HepG2 (cell line): ENCODE results near the gene MLN. TPM values are rescaled to one million over a fixed set of nuclear protein-coding genes. Genes with fewer than 3 reads are reported as not detected.
A peak's percentile ranks its signal among the peaks of the same experiment; 100 is the strongest.

Experiments used
- ARID4A ChIP-seq: sonication (generic); formaldehyde crosslinking; IDR thresholded peaks from 2 replicates; pipeline ENCODE4 v1.5.0; 2020; ENCODE audit warnings: mild to moderate bottlenecking, missing genetic modification reagents, borderline replicate concordance
- CBFB ChIP-seq: sonication (generic); formaldehyde crosslinking; IDR thresholded peaks from 2 replicates; pipeline ENCODE4 v1.4.0; 2020; ENCODE audit warnings: missing genetic modification reagents
- DMAP1 ChIP-seq: IDR thresholded peaks from 2 replicates; pipeline ENCODE4 v1.6.1; 2016
- EHMT2 ChIP-seq: fragments of 200-600 bp; sonication (generic); IDR thresholded peaks from 2 replicates; pipeline ENCODE4 v1.7.0; 2017; ENCODE audit warnings: antibody characterized with exemption, low read depth, low read length, borderline replicate concordance
- ESRRA ChIP-seq: sonication (generic); formaldehyde crosslinking; IDR thresholded peaks from 2 replicates; pipeline ENCODE4 v1.5.1; 2020; ENCODE audit warnings: mild to moderate bottlenecking, low read depth, missing genetic modification reagents
- FOXK1 ChIP-seq: sonication (generic); formaldehyde crosslinking; IDR thresholded peaks from 2 replicates; pipeline ENCODE4 v1.4.0; 2020; ENCODE audit warnings: low read depth, missing genetic modification reagents, borderline replicate concordance
- KLF12 ChIP-seq: sonication (generic); formaldehyde crosslinking; IDR thresholded peaks from 2 replicates; pipeline ENCODE4 v1.4.0; 2020; ENCODE audit warnings: missing genetic modification reagents, borderline replicate concordance
- MIER2 ChIP-seq: IDR thresholded peaks from 2 replicates; pipeline ENCODE4 v1.6.1; 2016; ENCODE audit warnings: missing biosample characterization, missing genetic modification reagents
- PCBP1 ChIP-seq: fragments of 200-400 bp; formaldehyde crosslinking; IDR thresholded peaks from 2 replicates; pipeline ENCODE4 v1.6.1; 2017; ENCODE audit warnings: mild to moderate bottlenecking, low read depth, low read length, borderline replicate concordance
- PHF5A ChIP-seq: IDR thresholded peaks from one replicate; pipeline ENCODE4 v1.6.1; 2018; ENCODE audit warnings: low read depth, missing genetic modification reagents; ENCODE audit not compliant: unreplicated experiment
- POLR2AphosphoS5 ChIP-seq: IDR thresholded peaks from 2 replicates; pipeline ENCODE4 v1.6.1; 2012; ENCODE audit warnings: low read depth, low read length
- RXRA ChIP-seq: sonication (generic); formaldehyde crosslinking; IDR thresholded peaks from 2 replicates; pipeline ENCODE4 v1.5.1; 2020; ENCODE audit warnings: missing genetic modification reagents
- SALL2 ChIP-seq: sonication (generic); formaldehyde crosslinking; IDR thresholded peaks from 2 replicates; pipeline ENCODE4 v1.8.1; 2023; ENCODE audit warnings: mild to moderate bottlenecking, missing genetic modification reagents, inconsistent platforms
- SNAPC2 ChIP-seq: sonication (generic); formaldehyde crosslinking; IDR thresholded peaks from 2 replicates; pipeline ENCODE4 v1.8.1; 2022; ENCODE audit warnings: mild to moderate bottlenecking, missing genetic modification reagents
- YEATS4 ChIP-seq: sonication (generic); formaldehyde crosslinking; IDR thresholded peaks from 2 replicates; pipeline ENCODE4 v1.4.0; 2020; ENCODE audit warnings: missing genetic modification reagents, borderline replicate concordance
- ZBTB21 ChIP-seq: sonication (generic); formaldehyde crosslinking; IDR thresholded peaks from 2 replicates; pipeline ENCODE4 v1.4.0; 2020; ENCODE audit warnings: missing genetic modification reagents
- ZNF350 ChIP-seq: sonication (generic); formaldehyde crosslinking; IDR thresholded peaks from 2 replicates; pipeline ENCODE4 v1.4.0; 2020; ENCODE audit warnings: mild to moderate bottlenecking, low read depth, missing genetic modification reagents, borderline replicate concordance
- ZNF512B ChIP-seq: sonication (generic); formaldehyde crosslinking; IDR thresholded peaks from 2 replicates; pipeline ENCODE4 v1.5.1; 2020; ENCODE audit warnings: missing genetic modification reagents, mild to moderate bottlenecking, borderline replicate concordance
- ZNF619 ChIP-seq: sonication (generic); formaldehyde crosslinking; IDR thresholded peaks from 2 replicates; pipeline ENCODE4 v1.4.0; 2020; ENCODE audit warnings: mild to moderate bottlenecking, missing genetic modification reagents
- ZNF652 ChIP-seq: IDR thresholded peaks from 2 replicates; pipeline ENCODE4 v1.6.1; 2016; ENCODE audit warnings: low read depth, borderline replicate concordance
- ZNF781 ChIP-seq: sonication (generic); formaldehyde crosslinking; IDR thresholded peaks from 2 replicates; pipeline ENCODE4 v1.5.1; 2020; ENCODE audit warnings: borderline replicate concordance, mild to moderate bottlenecking, missing genetic modification reagents; ENCODE audit errors: not compliant biosample characterization
- polyA plus RNA-seq, 8 experiments: library from polyadenylated mRNA; depleted of rRNA in 3 of 8; stranded (reverse) in 7 of 8; unstranded in 1 of 8; fragments of >200 nt; fragmentation: Illumina TruSeq in 4 of 8; extraction: Trizol in 4 of 8; gene quantifications; 2 replicates each; pipeline versions ENCODE4 v1.2.1 to v1.2.3, GENCODE V29; 2011 to 2016; ENCODE audit warnings: low read depth in 4 of 8, missing spikeins in 1 of 8, mixed read lengths in 1 of 8; ENCODE audit not compliant: insufficient read depth in 1 of 8
- total RNA-seq, 5 experiments: library from RNA; depleted of rRNA; stranded (reverse); fragments of >200 nt; fragmentation: Illumina TruSeq; extraction: Trizol; gene quantifications; 2 replicates each; pipeline ENCODE4 v1.2.3, GENCODE V29; 2016; ENCODE audit warnings: low read depth in 1 of 5
- TF ChIP-seq, protein P1 (sequence below): sonication (generic); formaldehyde crosslinking; IDR thresholded peaks from 2 replicates; pipeline ENCODE4 v1.4.0; 2020; ENCODE audit warnings: mild to moderate bottlenecking, missing genetic modification reagents

Gene MLN
- total and polyA plus RNA-seq, 2 of the 13 experiments (the other 11 are each of a cell fraction or from before 2014, with no cell fraction given), result not detected

GRCh38 chr6:33761922-33762629 is 41.7 kb downstream of the MLN start (continued):
- TF ChIP-seq, protein P1, sequence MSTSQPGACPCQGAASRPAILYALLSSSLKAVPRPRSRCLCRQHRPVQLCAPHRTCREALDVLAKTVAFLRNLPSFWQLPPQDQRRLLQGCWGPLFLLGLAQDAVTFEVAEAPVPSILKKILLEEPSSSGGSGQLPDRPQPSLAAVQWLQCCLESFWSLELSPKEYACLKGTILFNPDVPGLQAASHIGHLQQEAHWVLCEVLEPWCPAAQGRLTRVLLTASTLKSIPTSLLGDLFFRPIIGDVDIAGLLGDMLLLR (CRISPR knock-in tag), result 0 out of 2 replicates have a peak, but pooled peaks have one; percentile 35
- TF ChIP-seq ZNF781, result peak; percentile 83
- TF ChIP-seq EHMT2, result no peak
- peak; percentile 46; the same call in 1 of the 2 replicates for TF ChIP-seq CBFB
- no peak; the same call in 1 of the 2 replicates for TF ChIP-seq SNAPC2 (CRISPR knock-in tag)
- peak; percentile 98; the same call in 1 of the 2 replicates for TF ChIP-seq ZNF512B (CRISPR knock-in tag)
- peak; percentile 92 for TF ChIP-seq ZNF350 (CRISPR knock-in tag)
- peak; percentile 55; the same call in 1 of the 2 replicates for TF ChIP-seq MIER2 (CRISPR knock-in tag)
- TF ChIP-seq RXRA (CRISPR knock-in tag), result peak; percentile 100
- TF ChIP-seq PHF5A, result peak; percentile 61
- peak; percentile 57; the same call in 1 of the 2 replicates for TF ChIP-seq YEATS4 (CRISPR knock-in tag)
- peak; percentile 80; the same call in 1 of the 2 replicates for TF ChIP-seq ARID4A (CRISPR knock-in tag)
- 0 out of 2 replicates have a peak, but pooled peaks have one; percentile 23 for TF ChIP-seq ZNF652 (CRISPR knock-in tag)
- TF ChIP-seq SALL2, result peak; percentile 97
- TF ChIP-seq POLR2AphosphoS5, result no peak
- peak; percentile 78; the same call in 1 of the 2 replicates for TF ChIP-seq ZNF619 (CRISPR knock-in tag)
- peak; percentile 98 for TF ChIP-seq ESRRA (CRISPR knock-in tag)
- peak; percentile 72; the same call in 1 of the 2 replicates for TF ChIP-seq FOXK1 (CRISPR knock-in tag)
- TF ChIP-seq ZBTB21 (CRISPR knock-in tag), result no peak
- TF ChIP-seq DMAP1 (CRISPR knock-in tag), result peak; percentile 22; the same call in 1 of the 2 replicates
- no peak for TF ChIP-seq PCBP1
- TF ChIP-seq KLF12 (CRISPR knock-in tag), result 0 out of 2 replicates have a peak, but pooled peaks have one; percentile 62
